NB4 (cell line): ENCODE measurements around the gene RACK1.

Source experiments
- POLR2A ChIP-seq: IDR thresholded peaks from 2 replicates; pipeline ENCODE4 v1.6.1; 2011; ENCODE audit warnings: mild to moderate bottlenecking; ENCODE audit not compliant: insufficient read length; ENCODE audit errors: extremely low read depth
- TF ChIP-seq, protein P1 (sequence below): IDR thresholded peaks from one replicate; pipeline ENCODE4 v1.5.1; 2012; ENCODE audit warnings: low read depth, low read length

DNA sequence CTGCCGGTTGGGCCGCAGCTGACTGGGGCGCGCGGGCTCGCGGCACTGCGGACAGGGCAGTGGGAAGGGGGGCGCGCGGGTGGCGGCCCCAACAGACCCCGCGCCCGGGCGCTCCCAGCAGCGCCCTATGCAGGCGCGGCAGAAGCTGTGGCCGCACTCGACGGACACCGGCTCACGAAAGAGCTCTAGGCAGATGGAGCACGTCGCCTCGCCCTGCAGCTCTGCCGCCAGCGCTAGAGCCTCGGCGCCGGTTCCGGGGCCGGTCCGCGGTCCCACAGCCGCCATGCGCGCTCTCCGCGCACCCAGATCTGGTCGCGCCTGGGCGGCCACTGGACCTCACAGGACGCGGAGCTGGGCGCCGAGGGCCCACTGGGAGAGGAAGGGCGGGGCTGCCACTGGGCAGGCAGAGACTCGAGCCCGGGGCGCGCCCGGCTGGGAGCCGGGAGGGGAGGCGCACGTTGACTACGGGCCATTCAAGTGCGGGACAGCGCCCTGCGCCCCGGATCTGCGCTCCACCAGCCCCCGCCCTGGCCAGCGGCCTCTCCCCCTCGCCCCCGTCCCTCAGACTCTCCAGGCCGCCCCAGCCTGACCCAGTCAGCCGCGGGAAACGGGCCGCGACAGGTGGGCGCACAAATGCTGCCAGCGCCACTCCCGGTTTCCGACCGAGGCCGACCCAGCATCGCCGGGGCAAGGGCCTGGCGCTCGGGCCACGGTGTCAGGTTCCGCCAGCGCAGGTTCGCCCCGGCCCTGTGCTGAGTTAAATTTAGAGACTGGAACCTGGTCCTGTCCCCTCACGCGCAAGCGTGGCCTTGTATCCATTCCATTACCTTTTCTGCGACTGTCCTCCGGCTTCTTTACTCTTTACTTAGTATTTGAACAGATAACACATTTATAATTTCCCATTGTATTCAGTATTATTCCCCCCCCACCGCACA is 38.6 kb downstream of the RACK1 start, which contains the start of gene TRIM7:
- TF ChIP-seq, protein P1, sequence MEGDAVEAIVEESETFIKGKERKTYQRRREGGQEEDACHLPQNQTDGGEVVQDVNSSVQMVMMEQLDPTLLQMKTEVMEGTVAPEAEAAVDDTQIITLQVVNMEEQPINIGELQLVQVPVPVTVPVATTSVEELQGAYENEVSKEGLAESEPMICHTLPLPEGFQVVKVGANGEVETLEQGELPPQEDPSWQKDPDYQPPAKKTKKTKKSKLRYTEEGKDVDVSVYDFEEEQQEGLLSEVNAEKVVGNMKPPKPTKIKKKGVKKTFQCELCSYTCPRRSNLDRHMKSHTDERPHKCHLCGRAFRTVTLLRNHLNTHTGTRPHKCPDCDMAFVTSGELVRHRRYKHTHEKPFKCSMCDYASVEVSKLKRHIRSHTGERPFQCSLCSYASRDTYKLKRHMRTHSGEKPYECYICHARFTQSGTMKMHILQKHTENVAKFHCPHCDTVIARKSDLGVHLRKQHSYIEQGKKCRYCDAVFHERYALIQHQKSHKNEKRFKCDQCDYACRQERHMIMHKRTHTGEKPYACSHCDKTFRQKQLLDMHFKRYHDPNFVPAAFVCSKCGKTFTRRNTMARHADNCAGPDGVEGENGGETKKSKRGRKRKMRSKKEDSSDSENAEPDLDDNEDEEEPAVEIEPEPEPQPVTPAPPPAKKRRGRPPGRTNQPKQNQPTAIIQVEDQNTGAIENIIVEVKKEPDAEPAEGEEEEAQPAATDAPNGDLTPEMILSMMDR = no peak
- TF ChIP-seq POLR2A = no peak
